ENCODE measurements around the gene PCNT. TPM values are rescaled to one million over a fixed set of nuclear protein-coding genes. Genes with fewer than 3 reads are reported as not detected.

The PCNT gene
- total RNA-seq, 1 experiment from 2014 or later, result 39.6 TPM

DNA sequence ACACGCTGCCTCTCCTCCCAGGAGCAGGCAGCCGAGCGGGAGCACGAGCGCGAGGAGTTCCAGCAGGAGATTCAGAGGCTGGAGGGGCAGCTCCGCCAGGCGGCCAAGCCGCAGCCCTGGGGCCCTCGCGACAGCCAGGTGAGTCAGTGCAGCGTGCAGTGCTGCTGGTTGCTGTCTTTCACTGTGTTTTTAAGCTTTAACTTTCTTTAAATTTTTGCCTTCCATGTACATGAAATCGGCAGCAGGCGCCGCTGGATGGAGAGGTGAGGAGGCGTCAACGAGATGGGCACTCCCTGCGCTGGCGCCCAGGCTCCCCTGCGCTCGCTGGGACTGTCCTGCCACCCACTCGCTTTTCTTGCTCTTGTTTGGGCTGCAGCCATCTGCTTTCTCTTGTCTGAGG, 74.0 kb downstream of the PCNT start:
- Histone ChIP-seq H3K14ac (ENCODE audit: insufficient read depth, low read length) (no peak overlapping the region), H3K9me3 (ENCODE audit: control insufficient read depth, low read depth, low read length) (no peaks in the 10 kb centered on the region), H3K23me2 (ENCODE audit: insufficient read length, low read depth, low read length, poor library complexity, severe bottlenecking) (no peaks in the 10 kb centered on the region), H3T11ph (ENCODE audit: low read length) (no peak overlapping the region), H2AFZ (ENCODE audit: low read length) (no peak overlapping the region), H3K4ac (ENCODE audit: low read depth, low read length) (no peak overlapping the region), H3K4me2 (ENCODE audit: insufficient read depth, insufficient read length, low read length) (no peak overlapping the region), H2BK12ac (ENCODE audit: insufficient read length, low read depth, low read length) (no peak overlapping the region), H3K56ac (ENCODE audit: insufficient read length, low read depth, low read length) (no peak overlapping the region), H2BK120ac (ENCODE audit: low read depth, low read length, poor library complexity, severe bottlenecking) (no peak overlapping the region), H3K18ac (ENCODE audit: insufficient read length, low read depth, low read length) (no peak overlapping the region), H3K79me1 (ENCODE audit: insufficient read depth, low read depth, low read length, poor library complexity, severe bottlenecking) (no peaks in the 10 kb centered on the region), H3K79me2 (ENCODE audit: insufficient read depth, low read length) (no peaks in the 10 kb centered on the region), H4K20me1 (ENCODE audit: control insufficient read depth, insufficient read depth, insufficient read length) (no peaks in the 10 kb centered on the region), H2BK5ac (ENCODE audit: insufficient read length, low read length) (no peak overlapping the region), H3K9ac (ENCODE audit: extremely low read depth, insufficient read length, low read length) (no peak overlapping the region), H2BK20ac (ENCODE audit: low read depth, low read length, poor library complexity, severe bottlenecking) (no peak overlapping the region), H3K4me1 (ENCODE audit: insufficient read depth, low read length) (no peaks in the 10 kb centered on the region), H3K27me3 (ENCODE audit: insufficient read depth, low read length) (no peaks in the 10 kb centered on the region), H3K23ac (ENCODE audit: insufficient read length, low read depth, low read length) (no peak overlapping the region), H2BK15ac (ENCODE audit: low read depth, low read length) (no peak overlapping the region), H4K8ac (replicated peaks; ENCODE audit: insufficient read length, low read depth, low read length) (no peak overlapping the region), H4K5ac (ENCODE audit: insufficient read length, low read depth, low read length) (no peak overlapping the region), H4K91ac (ENCODE audit: insufficient read length, low read depth, low read length) (no peak overlapping the region), H3K27ac (ENCODE audit: insufficient read length, low read depth, low read length) (no peak overlapping the region), H2AK5ac (ENCODE audit: insufficient read length, low read length) (no peak overlapping the region)
- no peak overlapping the region; a peak in 1 of 7 replicates for H3K27ac Mint-ChIP-seq
- H3K27me3 Mint-ChIP-seq (ENCODE audit: low read depth), result no peaks in the 10 kb centered on the region
- H3K36me3 Mint-ChIP-seq (ENCODE audit: insufficient read depth in 1 of 3, low read depth in 3 of 3), result peaks cover 25 to 60% (median 48%) of the 10 kb centered on the region in 3 experiments; a peak in 6 of 7 replicates
- H3K9me3 Mint-ChIP-seq, result no peaks in the 10 kb centered on the region; a peak in 1 of 5 replicates
- no peak overlapping the region for H3K4me3 Mint-ChIP-seq
- no peak for DNase-seq
- 0 out of 4 replicates have a peak, but pooled peaks cover 0 to 3% of the 10 kb centered on the region in 2 experiments for H3K4me1 Mint-ChIP-seq
- WGBS (ENCODE audit: extremely low coverage, insufficient read length, low lambda C conversion rate), result no CpG with 5 or more reads among the region's 22 CpGs
- TF ChIP-seq, protein P1, sequence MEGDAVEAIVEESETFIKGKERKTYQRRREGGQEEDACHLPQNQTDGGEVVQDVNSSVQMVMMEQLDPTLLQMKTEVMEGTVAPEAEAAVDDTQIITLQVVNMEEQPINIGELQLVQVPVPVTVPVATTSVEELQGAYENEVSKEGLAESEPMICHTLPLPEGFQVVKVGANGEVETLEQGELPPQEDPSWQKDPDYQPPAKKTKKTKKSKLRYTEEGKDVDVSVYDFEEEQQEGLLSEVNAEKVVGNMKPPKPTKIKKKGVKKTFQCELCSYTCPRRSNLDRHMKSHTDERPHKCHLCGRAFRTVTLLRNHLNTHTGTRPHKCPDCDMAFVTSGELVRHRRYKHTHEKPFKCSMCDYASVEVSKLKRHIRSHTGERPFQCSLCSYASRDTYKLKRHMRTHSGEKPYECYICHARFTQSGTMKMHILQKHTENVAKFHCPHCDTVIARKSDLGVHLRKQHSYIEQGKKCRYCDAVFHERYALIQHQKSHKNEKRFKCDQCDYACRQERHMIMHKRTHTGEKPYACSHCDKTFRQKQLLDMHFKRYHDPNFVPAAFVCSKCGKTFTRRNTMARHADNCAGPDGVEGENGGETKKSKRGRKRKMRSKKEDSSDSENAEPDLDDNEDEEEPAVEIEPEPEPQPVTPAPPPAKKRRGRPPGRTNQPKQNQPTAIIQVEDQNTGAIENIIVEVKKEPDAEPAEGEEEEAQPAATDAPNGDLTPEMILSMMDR (conservative IDR thresholded peaks at IDR 0.05), result no peak

Data from H9 (cell line).